ENCODE measurements around the gene OBSCN.

GRCh38 chr1:228306275-228307217 lies 98.7 kb downstream of the OBSCN start:
- TF ChIP-seq, protein P1, sequence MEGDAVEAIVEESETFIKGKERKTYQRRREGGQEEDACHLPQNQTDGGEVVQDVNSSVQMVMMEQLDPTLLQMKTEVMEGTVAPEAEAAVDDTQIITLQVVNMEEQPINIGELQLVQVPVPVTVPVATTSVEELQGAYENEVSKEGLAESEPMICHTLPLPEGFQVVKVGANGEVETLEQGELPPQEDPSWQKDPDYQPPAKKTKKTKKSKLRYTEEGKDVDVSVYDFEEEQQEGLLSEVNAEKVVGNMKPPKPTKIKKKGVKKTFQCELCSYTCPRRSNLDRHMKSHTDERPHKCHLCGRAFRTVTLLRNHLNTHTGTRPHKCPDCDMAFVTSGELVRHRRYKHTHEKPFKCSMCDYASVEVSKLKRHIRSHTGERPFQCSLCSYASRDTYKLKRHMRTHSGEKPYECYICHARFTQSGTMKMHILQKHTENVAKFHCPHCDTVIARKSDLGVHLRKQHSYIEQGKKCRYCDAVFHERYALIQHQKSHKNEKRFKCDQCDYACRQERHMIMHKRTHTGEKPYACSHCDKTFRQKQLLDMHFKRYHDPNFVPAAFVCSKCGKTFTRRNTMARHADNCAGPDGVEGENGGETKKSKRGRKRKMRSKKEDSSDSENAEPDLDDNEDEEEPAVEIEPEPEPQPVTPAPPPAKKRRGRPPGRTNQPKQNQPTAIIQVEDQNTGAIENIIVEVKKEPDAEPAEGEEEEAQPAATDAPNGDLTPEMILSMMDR (CRISPR knock-in tag; IDR thresholded peaks at IDR 0.05), result no peak
- TF ChIP-seq EZH2 (conservative IDR thresholded peaks at IDR 0.05; ENCODE audit: low read depth, low read length) (no peak), ZNF333 (CRISPR knock-in tag; IDR thresholded peaks at IDR 0.05; ENCODE audit: borderline replicate concordance) (no peak), AGO2 (optimal IDR thresholded peaks at IDR 0.05; ENCODE audit: low read depth, low read length) (no peak), SP1 (IDR thresholded peaks at IDR 0.05) (no peak), SP1 (CRISPR knock-in tag; IDR thresholded peaks at IDR 0.05) (no peak), ZNF775 (CRISPR knock-in tag; IDR thresholded peaks at IDR 0.05; ENCODE audit: borderline replicate concordance) (no peak), SCMH1 (CRISPR knock-in tag; IDR thresholded peaks at IDR 0.05; ENCODE audit: borderline replicate concordance) (no peak), ZNF432 (CRISPR knock-in tag; IDR thresholded peaks at IDR 0.05; ENCODE audit: borderline replicate concordance) (no peak), ZNF543 (CRISPR knock-in tag; IDR thresholded peaks at IDR 0.05) (no peak), BRCA1 (CRISPR knock-in tag; IDR thresholded peaks at IDR 0.05) (no peak), NCOA2 (CRISPR knock-in tag; IDR thresholded peaks at IDR 0.05) (no peak), STAG1 (CRISPR knock-in tag; IDR thresholded peaks at IDR 0.05) (no peak), TBP (CRISPR knock-in tag; IDR thresholded peaks at IDR 0.05) (no peak), RAD51 (IDR thresholded peaks at IDR 0.05; ENCODE audit: borderline replicate concordance) (no peak)
